ENCODE results near the gene ALDH16A1.

- TF ChIP-seq, protein P1, sequence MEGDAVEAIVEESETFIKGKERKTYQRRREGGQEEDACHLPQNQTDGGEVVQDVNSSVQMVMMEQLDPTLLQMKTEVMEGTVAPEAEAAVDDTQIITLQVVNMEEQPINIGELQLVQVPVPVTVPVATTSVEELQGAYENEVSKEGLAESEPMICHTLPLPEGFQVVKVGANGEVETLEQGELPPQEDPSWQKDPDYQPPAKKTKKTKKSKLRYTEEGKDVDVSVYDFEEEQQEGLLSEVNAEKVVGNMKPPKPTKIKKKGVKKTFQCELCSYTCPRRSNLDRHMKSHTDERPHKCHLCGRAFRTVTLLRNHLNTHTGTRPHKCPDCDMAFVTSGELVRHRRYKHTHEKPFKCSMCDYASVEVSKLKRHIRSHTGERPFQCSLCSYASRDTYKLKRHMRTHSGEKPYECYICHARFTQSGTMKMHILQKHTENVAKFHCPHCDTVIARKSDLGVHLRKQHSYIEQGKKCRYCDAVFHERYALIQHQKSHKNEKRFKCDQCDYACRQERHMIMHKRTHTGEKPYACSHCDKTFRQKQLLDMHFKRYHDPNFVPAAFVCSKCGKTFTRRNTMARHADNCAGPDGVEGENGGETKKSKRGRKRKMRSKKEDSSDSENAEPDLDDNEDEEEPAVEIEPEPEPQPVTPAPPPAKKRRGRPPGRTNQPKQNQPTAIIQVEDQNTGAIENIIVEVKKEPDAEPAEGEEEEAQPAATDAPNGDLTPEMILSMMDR (IDR thresholded peaks at IDR 0.05): no peak
- no peak for TF ChIP-seq POLR2A (IDR thresholded peaks at IDR 0.05)
Measured at GRCh38 chr19:49513746-49514118, 60.7 kb downstream of the ALDH16A1 start.
